KOPT-K1 (cell line): ENCODE measurements around the gene RHPN2.
"Not testable (repeated sequence)": the region's sequence is repeated elsewhere in the genome, so short reads cannot be mapped to it uniquely, and the experiment has no call there.

Experiments used
- H3K27ac ChIP-seq: fragments of 200-600 bp; sonication (generic); 2 replicates; pipeline ENCODE4 v1.5.1; 2016; ENCODE audit warnings: antibody characterized with exemption, mild to moderate bottlenecking, low read depth, low read length; ENCODE audit not compliant: poor library complexity, severe bottlenecking
- H3K36me3 ChIP-seq: fragments of 200-600 bp; sonication (generic); 2 replicates; pipeline ENCODE4 v1.5.1; 2017; ENCODE audit warnings: antibody characterized with exemption, mild to moderate bottlenecking, low read length, moderate library complexity; ENCODE audit not compliant: insufficient read depth
- H3K9me3 ChIP-seq: fragments of 200-600 bp; sonication (generic); 2 replicates; pipeline ENCODE4 v1.5.1; 2017; ENCODE audit warnings: antibody characterized with exemption, low read length, mild to moderate bottlenecking; ENCODE audit not compliant: insufficient read depth, poor library complexity, severe bottlenecking

Gene RHPN2

DNA sequence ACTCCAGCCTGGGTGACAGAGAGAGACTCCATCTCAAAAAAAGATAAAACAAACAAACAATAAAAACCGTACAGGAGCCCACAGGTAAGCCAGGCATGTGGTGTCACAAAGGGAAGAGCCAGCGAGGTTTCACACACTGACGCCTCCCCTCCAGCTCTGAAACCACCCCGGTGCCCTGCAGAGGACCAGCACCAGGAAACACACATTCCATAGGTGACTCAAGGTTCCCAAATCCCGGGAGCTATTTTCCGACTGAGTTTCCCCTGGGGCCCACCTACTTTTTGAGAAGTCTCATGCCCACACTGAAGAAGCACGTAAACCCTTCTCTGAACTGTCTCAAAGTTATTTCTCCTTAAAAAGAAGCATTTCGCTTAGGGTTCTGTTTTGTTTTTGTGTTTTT is 40.3 kb downstream of the RHPN2 start:
- H3K27ac ChIP-seq, result no peak overlapping the region
- no peaks in the 10 kb centered on the region for H3K9me3 ChIP-seq
- H3K36me3 ChIP-seq, result no peaks in the 10 kb centered on the region

DNA sequence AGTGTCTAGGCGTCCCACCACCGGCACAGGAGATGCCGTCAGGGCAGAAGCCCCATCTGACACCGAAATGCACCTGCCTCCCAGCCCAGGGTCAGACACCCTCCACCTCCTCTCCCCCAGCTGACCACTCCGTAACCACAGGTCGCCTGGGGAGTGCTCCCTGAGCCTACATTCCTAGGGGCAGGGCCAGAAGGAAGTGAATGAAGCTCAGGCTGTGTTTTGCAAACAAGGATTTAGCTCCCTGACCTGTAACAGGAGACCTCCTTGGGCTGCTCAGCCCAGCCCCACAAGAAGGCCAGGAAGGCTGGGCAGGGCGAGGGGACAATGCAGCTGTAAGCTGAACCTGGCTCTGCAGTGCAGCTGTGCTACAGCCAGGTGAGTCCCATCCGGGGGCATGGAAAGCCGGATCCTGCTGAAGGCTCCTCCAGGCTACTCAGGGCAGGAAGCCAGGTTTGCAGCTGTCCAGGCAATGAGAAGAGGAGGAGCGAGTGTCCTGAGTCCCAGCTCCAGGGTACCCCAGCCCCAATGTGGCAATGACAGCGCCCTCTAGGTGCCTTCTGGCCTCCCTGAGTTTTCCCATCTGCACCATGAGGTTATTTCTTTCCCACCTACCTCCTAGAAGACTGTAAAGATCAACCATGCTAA is 42.1 kb downstream of the RHPN2 start:
- H3K27ac ChIP-seq, result no peak overlapping the region
- no peaks in the 10 kb centered on the region for H3K9me3 ChIP-seq
- H3K36me3 ChIP-seq, result no peaks in the 10 kb centered on the region

DNA sequence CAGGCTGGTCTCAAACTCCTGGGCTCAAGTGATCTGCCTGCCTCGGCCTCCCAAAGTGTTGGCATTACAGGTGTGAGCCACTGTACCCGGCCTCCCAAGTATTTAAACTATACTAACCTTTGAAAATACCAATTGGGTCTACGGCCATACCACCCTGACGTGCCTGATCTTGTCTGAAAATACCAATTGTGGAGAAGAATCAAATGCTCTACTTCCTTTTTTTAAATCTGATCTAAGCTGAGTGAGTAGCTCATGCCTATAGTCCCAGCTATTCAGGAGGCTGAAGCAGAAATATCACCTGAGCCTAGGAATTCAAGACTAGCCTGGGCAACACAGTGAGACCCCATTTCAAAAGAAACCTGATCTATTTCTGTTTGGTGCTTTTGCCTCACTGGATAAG is 53.8 kb downstream of the RHPN2 start:
- H3K36me3 ChIP-seq, H3K9me3 ChIP-seq, H3K27ac ChIP-seq: not testable (repeated sequence)

DNA sequence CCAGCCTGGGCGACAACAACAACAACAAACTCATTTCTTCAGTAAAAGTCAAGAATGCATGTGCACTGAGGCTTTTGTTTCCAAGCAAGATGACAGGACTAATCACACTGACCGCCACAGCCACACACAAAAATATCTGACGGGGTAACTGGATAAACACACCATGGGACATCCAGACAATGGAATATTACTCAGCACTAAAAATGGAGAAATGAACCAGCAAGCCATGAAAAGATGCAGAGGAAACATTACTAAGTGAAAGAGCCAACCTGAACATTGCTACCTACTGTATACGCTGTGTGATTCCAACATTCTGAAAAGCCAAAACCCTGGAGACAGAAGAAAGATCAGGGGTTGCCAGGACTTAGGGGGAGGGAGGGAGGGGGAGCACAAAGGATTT is 56.0 kb downstream of the RHPN2 start:
- no peaks in the 10 kb centered on the region for H3K36me3 ChIP-seq
- no peak overlapping the region for H3K27ac ChIP-seq

DNA sequence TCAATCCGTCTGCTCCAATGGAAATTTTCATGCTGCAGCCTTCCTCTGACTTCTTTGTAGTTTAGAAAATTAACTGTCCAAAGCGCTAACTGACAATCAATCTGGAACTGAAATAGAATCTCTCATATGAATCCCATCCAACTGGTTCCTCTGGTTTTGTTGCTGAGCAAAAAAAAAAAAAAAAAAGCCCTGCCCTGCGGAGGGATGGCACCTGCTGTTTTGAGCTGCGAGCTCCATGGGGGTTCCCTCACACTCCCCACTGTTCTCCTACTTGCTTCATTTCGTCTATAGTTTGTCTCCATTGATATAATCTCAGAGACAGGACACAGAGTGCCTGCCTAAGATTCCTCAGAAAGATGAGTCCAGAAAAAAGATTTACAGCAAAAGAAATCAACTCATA is 59.2 kb downstream of the RHPN2 start:
- Histone ChIP-seq H3K9me3 (no peaks in the 10 kb centered on the region), H3K27ac (no peak overlapping the region), H3K36me3 (no peaks in the 10 kb centered on the region)

More for the DNA sequence above, 56.0 kb downstream of the RHPN2 start:
- H3K9me3 ChIP-seq, result no peaks in the 10 kb centered on the region

DNA sequence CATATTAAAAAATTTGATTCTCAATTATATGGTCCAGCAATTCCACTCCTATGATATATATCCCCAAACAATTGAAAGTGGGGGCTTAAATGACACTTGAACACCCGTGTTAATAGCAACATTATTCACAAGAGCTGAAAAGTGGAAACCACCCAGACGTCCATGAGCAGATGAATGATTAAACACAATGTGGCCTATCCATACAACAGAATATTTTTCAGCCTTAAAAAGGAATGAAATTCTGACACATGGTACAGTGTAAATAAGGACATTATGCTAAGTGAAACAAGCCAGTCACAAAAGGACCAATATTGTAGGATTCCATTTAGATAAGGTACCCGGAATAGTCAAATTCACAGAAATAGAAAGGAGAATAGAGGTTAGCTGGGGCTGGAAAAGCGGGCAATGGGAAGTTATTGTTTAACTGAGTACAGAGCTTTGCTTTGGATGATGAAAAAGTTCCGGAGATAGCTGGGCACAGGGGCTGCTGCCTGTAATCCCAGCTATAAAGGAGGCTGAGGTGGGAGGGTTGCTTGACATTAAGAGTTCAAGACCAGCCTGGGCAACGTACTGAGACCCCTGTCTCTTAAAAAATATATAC is 61.2 kb downstream of the RHPN2 start:
- H3K9me3 ChIP-seq, H3K27ac ChIP-seq, H3K36me3 ChIP-seq: not testable (repeated sequence)

DNA sequence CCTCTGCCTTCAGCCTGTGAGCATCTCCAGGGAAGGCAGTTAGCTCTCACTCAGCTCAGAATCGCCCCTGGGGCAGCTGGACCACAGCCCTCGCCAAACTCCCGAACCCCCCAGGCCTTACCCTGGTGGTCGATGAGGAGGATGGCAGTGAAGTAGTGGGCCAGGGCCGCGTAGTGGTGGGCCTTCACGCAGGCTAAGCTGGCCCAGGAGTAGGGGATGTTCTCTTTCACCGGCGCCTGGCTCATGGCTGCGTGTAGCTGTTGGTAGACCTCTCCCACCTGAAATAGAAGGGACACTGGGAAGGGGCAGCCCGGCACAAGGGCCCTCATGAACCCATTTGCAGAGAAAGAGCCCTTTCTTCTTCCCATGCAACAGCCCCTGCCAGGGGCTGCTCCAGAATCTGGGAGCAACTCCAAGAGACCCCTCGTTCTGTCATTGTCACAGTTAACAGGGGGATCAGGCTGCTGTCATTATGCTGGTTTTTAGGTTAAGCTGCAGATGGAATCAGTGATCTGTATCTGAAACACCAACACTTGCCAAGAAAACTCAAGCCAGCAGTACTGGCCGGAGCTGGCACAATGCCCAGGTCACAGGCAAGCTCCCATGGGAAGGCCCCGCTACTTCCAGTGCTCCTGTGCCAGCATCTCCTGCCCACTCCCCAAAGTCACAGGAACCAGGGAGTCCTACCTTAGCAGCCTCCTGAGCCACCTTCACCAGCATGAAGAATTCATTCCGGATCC is 62.4 kb downstream of the RHPN2 start:
- not testable (repeated sequence) for H3K36me3 ChIP-seq, H3K9me3 ChIP-seq, H3K27ac ChIP-seq

DNA sequence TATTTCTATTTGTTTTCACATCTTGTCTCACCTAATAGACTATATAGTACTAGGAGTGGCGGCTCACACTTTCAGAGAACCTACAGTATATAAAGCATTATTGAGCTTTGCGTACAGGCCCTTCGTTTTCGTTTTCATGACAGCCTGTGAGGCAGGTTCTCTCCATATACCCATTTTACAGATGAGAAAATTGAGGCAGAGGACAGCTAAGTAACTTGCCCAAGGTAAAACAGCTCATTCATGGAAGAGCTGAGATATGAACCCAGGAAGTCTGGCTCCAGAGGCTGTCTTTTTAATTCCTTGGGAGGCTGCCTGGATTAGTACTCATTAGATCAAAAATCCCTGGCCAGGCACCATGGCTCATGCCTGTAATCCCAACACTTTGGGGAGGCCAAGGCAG is 63.8 kb downstream of the RHPN2 start:
- Histone ChIP-seq H3K36me3 (no peaks in the 10 kb centered on the region), H3K9me3 (no peaks in the 10 kb centered on the region), H3K27ac (peak overlapping the region; percentile 53)

DNA sequence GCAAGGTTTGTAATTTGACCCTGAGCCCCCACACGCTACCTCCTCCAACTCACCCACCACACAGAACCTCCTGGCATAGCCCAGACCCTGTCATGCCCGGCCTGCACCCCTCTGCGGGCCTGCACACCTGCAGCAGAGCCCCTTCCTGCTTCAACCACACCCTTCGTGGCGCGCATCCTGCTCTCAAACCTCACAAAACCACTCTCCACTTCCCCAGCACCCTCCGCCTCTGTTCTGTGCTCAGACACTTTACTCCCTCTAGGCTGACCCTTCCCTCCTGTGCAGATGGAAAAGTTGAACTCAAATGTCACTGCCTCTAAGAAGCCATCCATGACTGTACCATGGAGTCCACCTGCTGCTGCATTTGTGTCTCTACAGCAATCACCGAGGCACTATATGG is 64.2 kb downstream of the RHPN2 start:
- Histone ChIP-seq H3K36me3 (no peaks in the 10 kb centered on the region), H3K27ac (peak overlapping the region; percentile 53), H3K9me3 (no peaks in the 10 kb centered on the region)

DNA sequence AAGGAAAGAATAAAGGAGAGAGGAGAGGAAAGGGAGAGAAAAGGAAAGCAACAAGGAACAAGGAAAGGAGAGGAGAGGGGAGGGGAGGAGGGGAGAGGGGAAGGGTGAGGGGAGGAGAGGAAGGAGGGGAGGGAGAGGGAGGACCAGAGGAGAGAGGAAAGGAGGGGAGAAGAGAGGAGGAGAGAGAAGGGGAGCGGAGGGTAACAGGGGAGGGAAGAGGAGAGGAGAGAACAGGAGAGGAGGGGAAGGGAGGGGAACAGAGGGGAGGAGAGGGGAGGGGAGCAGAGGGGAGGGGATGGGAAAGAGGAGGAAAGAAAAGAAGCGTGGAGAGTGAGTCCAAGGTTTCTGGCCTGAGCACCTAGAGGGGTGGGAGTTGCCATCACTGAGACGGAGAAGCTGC is 66.0 kb downstream of the RHPN2 start:
- no peaks in the 10 kb centered on the region for H3K9me3 ChIP-seq
- no peak overlapping the region for H3K27ac ChIP-seq
- no peaks in the 10 kb centered on the region for H3K36me3 ChIP-seq

DNA sequence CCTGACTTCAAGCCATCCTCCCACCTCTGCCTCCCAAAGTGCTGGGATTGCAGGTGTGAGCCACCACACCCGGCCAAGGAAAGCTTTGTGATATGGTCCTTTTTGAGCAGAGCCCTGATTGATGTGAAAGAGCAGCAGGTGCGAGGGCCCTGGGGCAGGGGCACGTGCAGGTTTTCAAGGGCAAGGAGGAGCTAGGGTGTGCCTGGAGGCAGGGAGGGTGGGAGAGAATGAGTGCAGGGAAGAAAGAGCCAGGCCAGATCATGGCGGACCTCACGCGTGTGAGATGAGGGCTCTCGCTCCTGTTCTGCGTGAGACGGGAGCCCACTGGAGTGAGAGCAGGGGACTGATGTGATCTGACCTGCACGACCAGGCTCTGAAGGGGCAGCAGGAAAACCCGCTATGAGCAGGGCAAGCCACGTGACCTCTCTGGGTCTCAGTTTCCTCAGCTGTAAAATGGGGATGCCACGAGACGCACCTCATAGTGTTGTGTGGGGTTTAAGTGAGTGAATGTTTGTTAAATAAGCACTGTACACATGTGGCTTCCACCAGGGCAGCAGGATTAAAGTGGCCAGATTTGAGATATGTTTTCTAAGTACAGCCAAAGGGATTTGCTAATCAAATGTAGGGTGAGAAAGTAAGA is 66.9 kb downstream of the RHPN2 start:
- Histone ChIP-seq H3K9me3 (no peaks in the 10 kb centered on the region), H3K27ac (no peak overlapping the region), H3K36me3 (no peaks in the 10 kb centered on the region)

DNA sequence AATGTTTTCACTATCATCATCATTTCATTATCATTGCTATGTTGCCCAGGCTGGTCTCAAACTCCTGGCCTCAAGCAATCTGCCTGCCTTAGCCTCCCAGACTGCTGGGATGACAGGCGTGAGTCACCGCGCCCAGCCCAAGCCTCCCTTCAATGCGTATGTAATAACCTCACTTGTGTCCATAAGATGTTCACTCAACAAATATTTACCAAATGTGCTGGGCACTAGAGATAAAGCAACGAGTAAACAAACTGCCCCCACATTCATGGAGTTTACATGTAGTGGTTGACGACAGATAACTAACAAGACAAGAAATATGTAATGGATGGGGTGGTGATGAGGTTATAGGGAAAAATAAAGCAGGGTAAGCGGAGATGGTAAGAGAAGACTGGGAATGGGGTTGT is 67.6 kb downstream of the RHPN2 start:
- not testable (repeated sequence) for H3K27ac ChIP-seq, H3K36me3 ChIP-seq, H3K9me3 ChIP-seq

DNA sequence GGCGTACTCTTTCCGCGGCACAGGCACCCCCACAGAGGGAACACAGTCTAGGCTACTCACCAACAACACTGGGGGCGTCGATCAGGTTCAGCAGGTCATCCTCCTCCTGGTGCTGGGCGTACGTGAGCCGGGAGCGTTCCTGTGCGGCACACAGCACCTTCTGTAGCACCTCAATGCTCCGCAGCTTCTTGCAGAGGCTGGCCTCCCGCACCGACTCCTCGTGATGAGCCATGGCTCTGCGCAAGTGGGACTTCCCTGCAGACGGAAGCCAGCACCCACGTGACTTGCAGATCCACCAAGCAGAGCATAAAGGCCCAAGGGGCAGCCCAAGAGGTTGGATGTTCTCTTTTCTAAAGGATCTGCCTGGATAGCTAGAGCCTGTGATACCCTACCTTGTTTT is 68.7 kb downstream of the RHPN2 start:
- not testable (repeated sequence) for H3K9me3 ChIP-seq, H3K27ac ChIP-seq, H3K36me3 ChIP-seq

DNA sequence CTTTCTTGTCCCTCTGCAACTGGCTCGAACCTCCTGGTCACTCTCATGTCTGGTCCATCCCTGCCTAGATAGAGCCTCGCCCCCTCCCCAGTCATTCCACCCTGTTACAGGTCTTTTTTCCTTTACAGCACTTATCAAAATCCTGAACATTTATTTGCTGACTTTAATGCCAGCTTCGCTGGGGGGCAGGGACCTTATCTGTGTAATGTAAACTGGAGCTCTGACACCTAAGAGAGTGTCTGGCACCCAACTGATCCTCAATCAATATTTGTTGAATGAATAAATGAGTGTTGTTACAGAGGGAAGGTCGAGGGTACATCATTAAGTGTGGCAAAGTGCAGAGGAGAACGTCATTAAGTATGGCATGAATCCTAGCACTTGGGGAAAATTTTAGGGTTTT is 76.0 kb downstream of the RHPN2 start:
- H3K27ac ChIP-seq, result no peak overlapping the region
- H3K36me3 ChIP-seq, result no peaks in the 10 kb centered on the region

DNA sequence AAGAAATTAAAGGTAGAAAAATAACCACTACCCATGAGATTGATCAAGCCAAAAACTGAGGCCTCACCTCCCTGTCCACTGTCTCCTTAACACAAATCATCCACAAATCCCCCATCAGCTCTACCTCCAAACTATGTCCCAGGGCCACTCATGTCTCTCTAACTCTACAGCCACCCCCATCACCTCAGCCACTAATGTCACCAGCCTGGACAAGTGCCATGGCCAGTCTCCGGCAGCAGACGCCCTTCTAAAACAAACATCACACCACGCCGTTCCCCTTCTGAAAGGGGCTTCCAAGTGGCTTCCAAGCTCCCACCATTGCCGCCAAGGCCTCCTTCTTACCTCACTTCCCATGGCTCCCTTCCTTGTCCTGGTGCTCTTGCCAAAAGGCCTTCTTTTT is 76.4 kb downstream of the RHPN2 start:
- H3K27ac ChIP-seq, H3K36me3 ChIP-seq: not testable (repeated sequence)

More for the DNA sequence above, 76.0 kb downstream of the RHPN2 start:
- H3K9me3 ChIP-seq, result no peaks in the 10 kb centered on the region

More for the DNA sequence above, 76.4 kb downstream of the RHPN2 start:
- not testable (repeated sequence) for H3K9me3 ChIP-seq
